Brain microvascular endothelial cell (primary cell): Measurements from ENCODE around the gene CNBD2.
A peak's percentile ranks its signal among the peaks of the same experiment; 100 is the strongest.
"Not testable (repeated sequence)": the region's sequence is repeated elsewhere in the genome, so short reads cannot be mapped to it uniquely, and the experiment has no call there.

Experiments used
- DNase-seq: peaks from one replicate; pipeline ENCODE4 v3.0.0-alpha.2; 2020
- H3K27ac ChIP-seq: fragments of 250-450 bp; sonication (Bioruptor Pico); 2 replicates; pipeline ENCODE4 v1.5.1; 2020; ENCODE audit warnings: mild to moderate bottlenecking, moderate library complexity
- H3K27me3 ChIP-seq: fragments of 250-450 bp; sonication (Bioruptor Pico); replicated peaks from 2 replicates; pipeline ENCODE4 v1.5.1; 2020; ENCODE audit warnings: mild to moderate bottlenecking
- H3K36me3 ChIP-seq: fragments of 250-450 bp; sonication (Bioruptor Pico); replicated peaks from 2 replicates; pipeline ENCODE4 v1.5.1; 2020; ENCODE audit warnings: mild to moderate bottlenecking
- H3K4me3 ChIP-seq: 2 replicates; pipeline ENCODE4 v1.5.1; 2011; ENCODE audit warnings: low read depth, mild to moderate bottlenecking, control low read depth, low read length, moderate library complexity
- in situ Hi-C: cut with HindIII; loops from 2 replicates; pipeline ENCODE4 v1.10.0; 2017; ENCODE audit warnings: low sequenced_read_pairs, low pct_ligation_motif_present
- TF ChIP-seq, protein P1 (sequence below): IDR thresholded peaks from 2 replicates; pipeline ENCODE4 v1.5.1; 2011; ENCODE audit warnings: low read depth, mild to moderate bottlenecking, moderate library complexity, low read length, control low read depth, inconsistent platforms; ENCODE audit errors: missing control alignments

Gene CNBD2

GRCh38 chr20:35942243-35942642, 26.1 kb upstream of the CNBD2 start:
- no peaks in the 10 kb centered on the region for H3K27me3 ChIP-seq
- in situ Hi-C loops = no loop called here
- H3K4me3 ChIP-seq = no peak overlapping the region
- H3K36me3 ChIP-seq = peaks cover 4% of the 10 kb centered on the region
- TF ChIP-seq, protein P1, sequence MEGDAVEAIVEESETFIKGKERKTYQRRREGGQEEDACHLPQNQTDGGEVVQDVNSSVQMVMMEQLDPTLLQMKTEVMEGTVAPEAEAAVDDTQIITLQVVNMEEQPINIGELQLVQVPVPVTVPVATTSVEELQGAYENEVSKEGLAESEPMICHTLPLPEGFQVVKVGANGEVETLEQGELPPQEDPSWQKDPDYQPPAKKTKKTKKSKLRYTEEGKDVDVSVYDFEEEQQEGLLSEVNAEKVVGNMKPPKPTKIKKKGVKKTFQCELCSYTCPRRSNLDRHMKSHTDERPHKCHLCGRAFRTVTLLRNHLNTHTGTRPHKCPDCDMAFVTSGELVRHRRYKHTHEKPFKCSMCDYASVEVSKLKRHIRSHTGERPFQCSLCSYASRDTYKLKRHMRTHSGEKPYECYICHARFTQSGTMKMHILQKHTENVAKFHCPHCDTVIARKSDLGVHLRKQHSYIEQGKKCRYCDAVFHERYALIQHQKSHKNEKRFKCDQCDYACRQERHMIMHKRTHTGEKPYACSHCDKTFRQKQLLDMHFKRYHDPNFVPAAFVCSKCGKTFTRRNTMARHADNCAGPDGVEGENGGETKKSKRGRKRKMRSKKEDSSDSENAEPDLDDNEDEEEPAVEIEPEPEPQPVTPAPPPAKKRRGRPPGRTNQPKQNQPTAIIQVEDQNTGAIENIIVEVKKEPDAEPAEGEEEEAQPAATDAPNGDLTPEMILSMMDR = no peak
- DNase-seq = no peak
- H3K27ac ChIP-seq = no peak overlapping the region

DNA sequence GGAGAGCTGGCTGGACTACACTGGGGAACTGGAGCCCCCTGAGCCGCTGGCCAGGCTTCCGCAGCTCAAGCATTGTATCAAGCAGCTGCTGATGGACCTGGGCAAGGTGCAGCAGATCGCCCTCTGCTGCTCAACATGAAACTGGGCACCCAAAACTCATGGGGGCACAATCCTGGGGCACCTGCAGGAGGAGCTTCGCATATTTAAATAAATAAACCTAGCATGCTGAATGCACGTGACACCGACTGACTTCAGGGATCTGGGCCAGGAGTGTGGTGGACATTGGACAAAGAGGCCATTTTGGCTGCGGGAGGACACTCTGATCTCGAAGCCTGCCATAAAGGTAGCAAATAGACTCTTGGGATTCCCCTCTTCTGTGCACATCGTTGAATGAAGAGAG, 20.9 kb upstream of the CNBD2 start:
- Histone ChIP-seq H3K4me3 (no peak overlapping the region), H3K36me3 (peaks cover 4% of the 10 kb centered on the region), H3K27me3 (no peaks in the 10 kb centered on the region), H3K27ac (no peak overlapping the region)
- in situ Hi-C loops = no loop called here
- no peak for DNase-seq
- TF ChIP-seq, protein P1 = peak; percentile 64

DNA sequence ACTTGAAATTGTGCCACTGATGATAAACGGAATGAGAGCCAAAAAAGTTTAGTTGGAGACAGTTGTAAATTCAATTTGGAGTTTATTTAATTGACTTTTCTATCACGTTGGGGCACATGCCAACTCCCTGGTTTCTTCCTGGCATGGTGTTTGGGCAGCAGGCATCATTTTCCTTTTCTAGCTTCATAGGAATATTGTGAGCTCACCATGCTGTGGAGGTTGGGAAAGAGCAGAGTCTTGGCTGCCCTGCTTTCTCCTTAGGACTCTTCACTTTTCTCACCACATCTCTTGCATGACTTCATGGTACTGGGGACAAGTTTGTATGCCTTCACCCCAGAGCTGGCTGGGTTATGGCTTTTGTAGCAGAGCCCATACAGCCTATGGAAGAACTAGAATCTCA, 20.5 kb upstream of the CNBD2 start:
- Histone ChIP-seq H3K36me3 (peaks cover 4% of the 10 kb centered on the region), H3K27ac (no peak overlapping the region), H3K4me3 (no peak overlapping the region), H3K27me3 (no peaks in the 10 kb centered on the region)
- in situ Hi-C loops = no loop called here
- TF ChIP-seq, protein P1 = no peak
- no peak for DNase-seq

DNA sequence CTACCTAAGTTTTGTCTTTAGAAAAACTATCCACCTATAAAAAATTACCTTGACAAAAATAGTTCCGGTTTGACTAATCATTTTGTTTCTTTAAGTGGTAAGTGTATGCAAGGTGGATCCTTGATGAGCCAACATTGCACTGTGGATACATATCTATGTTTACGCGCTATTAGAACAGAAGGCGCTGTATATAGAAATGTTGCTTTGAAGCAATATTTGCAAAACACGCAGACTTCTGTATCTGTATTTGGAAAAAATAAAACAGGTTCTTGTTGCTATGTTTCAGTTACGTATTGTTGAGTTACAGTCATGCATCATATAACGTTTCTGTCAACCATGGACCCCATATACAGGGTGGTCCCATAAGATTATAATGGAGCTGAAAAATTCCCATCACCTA, 18.3 kb upstream of the CNBD2 start:
- TF ChIP-seq, protein P1 = no peak
- no peaks in the 10 kb centered on the region for H3K36me3 ChIP-seq
- in situ Hi-C loops = no loop called here

DNA sequence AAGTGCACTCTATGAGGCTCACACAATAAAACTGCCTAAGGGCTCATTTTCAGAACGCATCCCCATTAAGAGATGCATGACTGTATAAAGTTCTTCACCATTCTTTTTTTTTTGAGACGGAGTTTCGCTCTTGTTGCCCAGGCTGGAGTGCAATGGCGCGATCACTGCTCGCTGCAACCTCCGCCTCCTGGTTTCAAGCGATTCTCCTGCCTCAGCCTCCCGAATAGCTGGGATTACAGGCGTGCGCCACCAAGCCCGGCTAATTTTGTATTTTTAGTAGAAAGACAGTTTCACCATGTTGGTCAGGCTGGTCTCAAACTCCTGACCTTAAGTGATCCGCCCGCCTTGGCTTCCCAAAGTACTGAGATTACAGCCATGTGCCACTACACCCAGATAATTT, 16.3 kb upstream of the CNBD2 start:
- H3K27me3 ChIP-seq, in situ Hi-C loops, DNase-seq, H3K36me3 ChIP-seq, H3K27ac ChIP-seq, H3K4me3 ChIP-seq: not testable (repeated sequence)

More for the DNA sequence above, 18.3 kb upstream of the CNBD2 start:
- DNase-seq = no peak
- no peak overlapping the region for H3K27ac ChIP-seq
- no peaks in the 10 kb centered on the region for H3K27me3 ChIP-seq
- H3K4me3 ChIP-seq = no peak overlapping the region

DNA sequence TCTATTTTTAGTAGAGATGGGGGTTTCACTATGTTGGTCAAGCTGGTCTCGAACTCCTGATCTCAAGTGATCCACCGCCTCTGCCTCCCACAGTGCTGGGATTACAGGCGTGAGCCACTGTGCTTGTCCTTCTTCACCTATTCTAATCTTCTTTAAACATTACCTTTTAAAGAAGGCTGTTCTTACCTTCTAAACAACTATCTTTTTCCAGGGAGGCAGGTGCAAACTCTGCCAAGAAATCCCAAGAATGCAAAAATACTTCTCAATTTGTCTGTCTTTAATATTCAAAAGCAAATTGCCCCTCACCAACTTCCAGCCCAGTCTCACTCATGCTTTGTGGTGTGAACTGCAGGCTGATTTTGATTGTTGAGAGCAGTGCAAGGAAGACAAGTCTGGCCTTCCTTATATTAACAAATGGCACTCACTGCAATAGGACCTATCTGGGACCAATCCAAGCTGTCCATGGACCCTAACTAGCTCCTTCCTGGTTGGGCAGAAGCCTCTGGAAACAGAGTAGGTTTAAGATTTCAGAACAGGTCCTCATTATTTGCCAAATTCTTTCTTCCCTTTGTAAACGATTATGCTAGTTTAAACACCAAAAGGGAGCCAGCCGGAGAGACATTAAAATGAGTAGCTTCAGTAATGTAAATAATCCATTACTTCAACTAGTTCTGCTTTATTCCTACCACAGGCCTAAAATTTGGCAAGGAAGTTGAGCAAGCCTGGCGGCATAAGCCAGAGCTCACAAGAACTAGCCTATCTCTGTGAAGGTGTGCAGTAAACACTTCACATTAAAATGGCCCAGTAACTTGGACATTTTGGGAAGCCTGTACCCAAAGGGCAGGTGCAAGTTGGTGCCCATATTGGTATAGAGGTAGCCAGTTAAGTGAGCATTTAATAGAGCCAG, 15.7 kb upstream of the CNBD2 start:
- peak; percentile 20 for DNase-seq

More for the DNA sequence above, 15.7 kb upstream of the CNBD2 start:
- TF ChIP-seq, protein P1 = no peak
- H3K4me3 ChIP-seq = peak overlapping the region; percentile 98
- in situ Hi-C loops = no loop called here
- no peaks in the 10 kb centered on the region for H3K36me3 ChIP-seq
- peak overlapping the region; percentile 96 for H3K27ac ChIP-seq
- H3K27me3 ChIP-seq = no peaks in the 10 kb centered on the region
